H54 (cell line): Measurements from ENCODE around the gene MYO1B.
"Not testable (repeated sequence)": the region's sequence is repeated elsewhere in the genome, so short reads cannot be mapped to it uniquely, and the experiment has no call there.

Source experiments
- DNase-seq: peaks from one replicate; pipeline ENCODE4 v3.0.0; 2011; ENCODE audit warnings: low spot score, mixed read lengths; ENCODE audit not compliant: insufficient read length
- FAIRE-seq: peaks from 3 replicates; lab custom pipeline; 2011; peaks lifted over from hg19 to GRCh38; lab: Jason Lieb, UNC
- POLR2A ChIP-seq: IDR thresholded peaks from 2 replicates; pipeline ENCODE4 v1.6.1; 2011; ENCODE audit warnings: low read depth, mild to moderate bottlenecking, low read length

The MYO1B gene

GRCh38 chr2:191428141-191428540 lies 182.9 kb downstream of the MYO1B start:
- no peak for TF ChIP-seq POLR2A
- FAIRE-seq (no peak), DNase-seq (no peak)

- FAIRE-seq (no peak), DNase-seq (no peak)
- no peak for TF ChIP-seq POLR2A
Observed at GRCh38 chr2:191430476-191430875, 185.3 kb downstream of the MYO1B start.

- FAIRE-seq (no peak), DNase-seq (no peak)
- no peak for TF ChIP-seq POLR2A
Observed at GRCh38 chr2:191432121-191432520, 186.9 kb downstream of the MYO1B start.

- DNase-seq (no peak), FAIRE-seq (no peak)
- no peak for TF ChIP-seq POLR2A
Observed at GRCh38 chr2:191434072-191434471, 188.9 kb downstream of the MYO1B start.

GRCh38 chr2:191435141-191435540 lies 189.9 kb downstream of the MYO1B start:
- TF ChIP-seq POLR2A = no peak
- FAIRE-seq (no peak), DNase-seq (no peak)

- FAIRE-seq (no peak), DNase-seq (no peak)
Observed at GRCh38 chr2:191436368-191437055, 191.3 kb downstream of the MYO1B start.

GRCh38 chr2:191439481-191439880 lies 194.3 kb downstream of the MYO1B start:
- DNase-seq (no peak), FAIRE-seq (no peak)
- TF ChIP-seq POLR2A = no peak

More at GRCh38 chr2:191436368-191437055, 191.3 kb downstream of the MYO1B start:
- TF ChIP-seq POLR2A = no peak

GRCh38 chr2:191441496-191442214 lies 196.5 kb downstream of the MYO1B start:
- DNase-seq (no peak), FAIRE-seq (no peak)
- no peak for TF ChIP-seq POLR2A

- FAIRE-seq = no peak
Observed at GRCh38 chr2:191443446-191443845, 198.2 kb downstream of the MYO1B start.

GRCh38 chr2:191446910-191447309 lies 201.7 kb downstream of the MYO1B start:
- no peak for DNase-seq
- FAIRE-seq = peak; percentile 45
- no peak for TF ChIP-seq POLR2A

More at GRCh38 chr2:191443446-191443845, 198.2 kb downstream of the MYO1B start:
- no peak for DNase-seq
- no peak for TF ChIP-seq POLR2A

- FAIRE-seq (no peak), DNase-seq (no peak)
- no peak for TF ChIP-seq POLR2A
Observed at GRCh38 chr2:191451116-191451515, 205.9 kb downstream of the MYO1B start.

GRCh38 chr2:191452065-191452464 lies 206.9 kb downstream of the MYO1B start:
- DNase-seq (no peak), FAIRE-seq (no peak)
- no peak for TF ChIP-seq POLR2A

GRCh38 chr2:191453761-191454160 lies 208.6 kb downstream of the MYO1B start:
- FAIRE-seq (no peak), DNase-seq (no peak)

GRCh38 chr2:191456506-191456905 lies 211.3 kb downstream of the MYO1B start:
- not testable (repeated sequence) for FAIRE-seq, DNase-seq

More at GRCh38 chr2:191453761-191454160, 208.6 kb downstream of the MYO1B start:
- TF ChIP-seq POLR2A = no peak
